Suprapubic skin (tissue), 4 donors: ENCODE measurements around the gene VWF.

Experiments
- EP300 ChIP-seq: sonication (generic); formaldehyde crosslinking; IDR thresholded peaks from one replicate; pipeline ENCODE4 v1.6.1; 2017; ENCODE audit warnings: antibody characterized with exemption
- POLR2AphosphoS5 ChIP-seq, 3 donors: sonication (generic); formaldehyde crosslinking; IDR thresholded peaks; one replicate each; pipeline ENCODE4 v1.6.1; 2017; ENCODE audit warnings: antibody characterized with exemption in 3 of 3
- TF ChIP-seq, protein P1 (sequence below), 2 donors: fragments of 200-600 bp in 1 of 2; fragments of 450-650 bp in 1 of 2; sonication (generic) in 1 of 2; IDR thresholded peaks; one replicate each; pipeline ENCODE4 v1.5.1; 2016 to 2019; ENCODE audit warnings: antibody characterized with exemption in 2 of 2, mild to moderate bottlenecking in 1 of 2, moderate library complexity in 1 of 2

DNA sequence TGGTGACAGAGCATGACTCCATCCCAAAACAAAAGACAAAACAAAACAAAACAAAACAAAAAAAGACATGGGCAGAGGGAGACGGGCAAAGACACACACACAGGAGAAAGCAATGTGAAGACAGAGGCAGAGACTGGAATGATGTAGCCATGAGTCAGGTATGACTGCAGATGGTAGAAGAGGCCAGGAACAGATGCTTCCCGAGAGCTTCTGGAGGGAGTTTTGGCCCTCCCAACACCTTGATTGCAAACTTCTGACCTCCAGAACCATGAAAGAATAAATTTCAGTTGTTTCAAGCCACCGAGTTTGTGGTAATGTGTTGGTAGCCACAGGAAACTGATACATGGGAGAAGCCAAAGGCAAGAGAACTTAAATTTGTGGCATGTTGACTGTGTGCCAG is 27.1 kb downstream of the VWF start:
- TF ChIP-seq, protein P1, sequence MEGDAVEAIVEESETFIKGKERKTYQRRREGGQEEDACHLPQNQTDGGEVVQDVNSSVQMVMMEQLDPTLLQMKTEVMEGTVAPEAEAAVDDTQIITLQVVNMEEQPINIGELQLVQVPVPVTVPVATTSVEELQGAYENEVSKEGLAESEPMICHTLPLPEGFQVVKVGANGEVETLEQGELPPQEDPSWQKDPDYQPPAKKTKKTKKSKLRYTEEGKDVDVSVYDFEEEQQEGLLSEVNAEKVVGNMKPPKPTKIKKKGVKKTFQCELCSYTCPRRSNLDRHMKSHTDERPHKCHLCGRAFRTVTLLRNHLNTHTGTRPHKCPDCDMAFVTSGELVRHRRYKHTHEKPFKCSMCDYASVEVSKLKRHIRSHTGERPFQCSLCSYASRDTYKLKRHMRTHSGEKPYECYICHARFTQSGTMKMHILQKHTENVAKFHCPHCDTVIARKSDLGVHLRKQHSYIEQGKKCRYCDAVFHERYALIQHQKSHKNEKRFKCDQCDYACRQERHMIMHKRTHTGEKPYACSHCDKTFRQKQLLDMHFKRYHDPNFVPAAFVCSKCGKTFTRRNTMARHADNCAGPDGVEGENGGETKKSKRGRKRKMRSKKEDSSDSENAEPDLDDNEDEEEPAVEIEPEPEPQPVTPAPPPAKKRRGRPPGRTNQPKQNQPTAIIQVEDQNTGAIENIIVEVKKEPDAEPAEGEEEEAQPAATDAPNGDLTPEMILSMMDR (IDR thresholded peaks at IDR 0.05), result no peak
- TF ChIP-seq POLR2AphosphoS5 (IDR thresholded peaks at IDR 0.05) (no peak), EP300 (no peak)
